ENCODE measurements around the gene CARS1. TPM values are rescaled to one million over a fixed set of nuclear protein-coding genes. Genes with fewer than 3 reads are reported as not detected.

Gene CARS1
- total RNA-seq, 1 donor from 2014 or later = 151 TPM

DNA sequence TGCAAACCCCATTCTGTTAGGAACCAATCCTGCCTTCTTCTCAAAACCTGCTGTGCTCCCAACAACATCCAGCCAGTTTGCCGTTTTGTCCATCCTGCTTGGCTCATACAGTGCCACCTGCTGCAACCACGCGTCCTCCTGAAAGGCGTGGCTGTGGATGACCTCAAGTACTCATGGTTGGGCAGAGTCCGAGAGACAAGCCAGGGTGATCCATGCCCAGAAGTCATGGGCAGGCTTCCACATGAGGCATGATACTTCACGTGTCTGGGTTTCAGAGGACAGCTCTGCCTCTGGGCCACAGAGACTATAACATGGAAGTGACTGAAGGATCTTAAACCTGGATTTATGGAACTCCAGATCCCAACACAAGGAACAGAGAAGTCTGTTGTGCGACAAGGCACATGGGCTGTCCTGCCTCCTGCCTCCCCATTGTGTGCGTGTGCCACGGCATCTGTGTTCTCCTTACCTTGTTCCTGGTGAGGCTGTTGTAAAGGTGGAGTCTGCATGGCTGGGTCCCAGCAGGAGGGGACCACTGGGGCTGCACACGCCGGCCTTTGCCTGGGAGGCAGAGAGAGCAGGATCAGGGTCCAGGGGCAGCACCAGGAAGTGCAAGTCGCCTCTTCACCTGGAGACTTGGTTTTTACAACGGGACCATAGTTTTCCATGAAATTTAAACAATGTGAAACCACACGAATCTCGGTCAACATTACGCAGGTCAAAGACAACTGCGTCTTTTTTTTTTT is 15.4 kb downstream of the CARS1 start:
- Mint-ChIP-seq H3K36me3 (ENCODE audit: unreplicated experiment) (no peaks in the 10 kb centered on the region), H3K27ac (ENCODE audit: unreplicated experiment) (no peak overlapping the region), H3K4me1 (ENCODE audit: low read depth, unreplicated experiment) (peaks cover 4% of the 10 kb centered on the region), H3K9me3 (ENCODE audit: unreplicated experiment) (peaks cover 2% of the 10 kb centered on the region), H3K4me3 (ENCODE audit: unreplicated experiment) (no peak overlapping the region), H3K27me3 (ENCODE audit: unreplicated experiment) (peaks cover 4% of the 10 kb centered on the region)
- DNase-seq = no peak
- TF ChIP-seq, protein P1, sequence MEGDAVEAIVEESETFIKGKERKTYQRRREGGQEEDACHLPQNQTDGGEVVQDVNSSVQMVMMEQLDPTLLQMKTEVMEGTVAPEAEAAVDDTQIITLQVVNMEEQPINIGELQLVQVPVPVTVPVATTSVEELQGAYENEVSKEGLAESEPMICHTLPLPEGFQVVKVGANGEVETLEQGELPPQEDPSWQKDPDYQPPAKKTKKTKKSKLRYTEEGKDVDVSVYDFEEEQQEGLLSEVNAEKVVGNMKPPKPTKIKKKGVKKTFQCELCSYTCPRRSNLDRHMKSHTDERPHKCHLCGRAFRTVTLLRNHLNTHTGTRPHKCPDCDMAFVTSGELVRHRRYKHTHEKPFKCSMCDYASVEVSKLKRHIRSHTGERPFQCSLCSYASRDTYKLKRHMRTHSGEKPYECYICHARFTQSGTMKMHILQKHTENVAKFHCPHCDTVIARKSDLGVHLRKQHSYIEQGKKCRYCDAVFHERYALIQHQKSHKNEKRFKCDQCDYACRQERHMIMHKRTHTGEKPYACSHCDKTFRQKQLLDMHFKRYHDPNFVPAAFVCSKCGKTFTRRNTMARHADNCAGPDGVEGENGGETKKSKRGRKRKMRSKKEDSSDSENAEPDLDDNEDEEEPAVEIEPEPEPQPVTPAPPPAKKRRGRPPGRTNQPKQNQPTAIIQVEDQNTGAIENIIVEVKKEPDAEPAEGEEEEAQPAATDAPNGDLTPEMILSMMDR (IDR thresholded peaks at IDR 0.05; ENCODE audit: partially characterized antibody, unreplicated experiment) = no peak

- H3K27ac Mint-ChIP-seq (ENCODE audit: unreplicated experiment) = no peak overlapping the region
Observed at GRCh38 chr11:3040881-3041280, 16.3 kb downstream of the CARS1 start.

DNA sequence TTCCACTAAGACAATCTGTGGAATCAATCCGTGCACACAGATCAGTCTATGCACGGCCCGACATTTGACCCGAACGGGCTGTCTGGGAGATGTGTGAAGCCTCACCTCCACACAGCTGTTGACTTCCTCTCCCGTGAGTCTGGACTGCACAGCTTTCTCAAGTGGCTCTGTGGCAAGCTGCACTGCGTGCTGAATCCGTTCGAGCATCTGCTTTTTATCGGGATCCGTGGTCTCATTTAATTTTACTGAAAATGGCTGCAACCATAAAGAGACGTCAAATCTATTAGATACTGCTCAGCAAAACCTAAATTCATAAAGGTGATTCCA is 19.3 kb downstream of the CARS1 start:
- H3K36me3 Mint-ChIP-seq (ENCODE audit: unreplicated experiment) = no peaks in the 10 kb centered on the region
- peaks cover 4% of the 10 kb centered on the region for H3K27me3 Mint-ChIP-seq (ENCODE audit: unreplicated experiment)
- no peak overlapping the region for H3K27ac Mint-ChIP-seq (ENCODE audit: unreplicated experiment)
- H3K9me3 Mint-ChIP-seq (ENCODE audit: unreplicated experiment) = no peaks in the 10 kb centered on the region
- H3K4me1 Mint-ChIP-seq (ENCODE audit: low read depth, unreplicated experiment) = no peaks in the 10 kb centered on the region
- TF ChIP-seq, protein P1 (IDR thresholded peaks at IDR 0.05; ENCODE audit: partially characterized antibody, unreplicated experiment) = no peak
- no peak for DNase-seq
- H3K4me3 Mint-ChIP-seq (ENCODE audit: unreplicated experiment) = no peak overlapping the region

More at GRCh38 chr11:3040881-3041280, 16.3 kb downstream of the CARS1 start:
- Mint-ChIP-seq H3K36me3 (ENCODE audit: unreplicated experiment) (no peaks in the 10 kb centered on the region), H3K27me3 (ENCODE audit: unreplicated experiment) (peaks cover 4% of the 10 kb centered on the region), H3K9me3 (ENCODE audit: unreplicated experiment) (peaks cover 2% of the 10 kb centered on the region), H3K4me1 (ENCODE audit: low read depth, unreplicated experiment) (peaks cover 4% of the 10 kb centered on the region), H3K4me3 (ENCODE audit: unreplicated experiment) (no peak overlapping the region)
- DNase-seq = no peak
- TF ChIP-seq, protein P1 (IDR thresholded peaks at IDR 0.05; ENCODE audit: partially characterized antibody, unreplicated experiment) = no peak

- H3K27ac Mint-ChIP-seq (ENCODE audit: unreplicated experiment) = no peak overlapping the region
- H3K9me3 Mint-ChIP-seq (ENCODE audit: unreplicated experiment) = no peaks in the 10 kb centered on the region
- peak; percentile 91 for DNase-seq
- H3K27me3 Mint-ChIP-seq (ENCODE audit: unreplicated experiment) = peaks cover 7% of the 10 kb centered on the region
- TF ChIP-seq, protein P1 (IDR thresholded peaks at IDR 0.05; ENCODE audit: partially characterized antibody, unreplicated experiment) = peak; percentile 85
- no peaks in the 10 kb centered on the region for H3K4me1 Mint-ChIP-seq (ENCODE audit: low read depth, unreplicated experiment)
- peak overlapping the region; percentile 1 for H3K4me3 Mint-ChIP-seq (ENCODE audit: unreplicated experiment)
- no peaks in the 10 kb centered on the region for H3K36me3 Mint-ChIP-seq (ENCODE audit: unreplicated experiment)
Observed at GRCh38 chr11:3037040-3037944, 19.9 kb downstream of the CARS1 start.

Measured in glutamatergic neuron (in vitro differentiated cells).